Lower lobe of right lung (tissue), 2 donors: Measurements from ENCODE around the gene CCL1. TPM values are rescaled to one million over a fixed set of nuclear protein-coding genes. Genes with fewer than 3 reads are reported as not detected.
A peak's percentile ranks its signal among the peaks of the same experiment; 100 is the strongest.

ENCODE experiments used
- ATAC-seq, 2 donors: fragments of 200-7000 bp; cut with Tn5 transposase; one replicate each; pipeline ENCODE4 v1.9.1; 2020 to 2022; ENCODE audit warnings: mild to moderate bottlenecking in 2 of 2, moderate library complexity in 2 of 2
- DNase-seq: peaks from one replicate; pipeline ENCODE4 v3.0.0-alpha.2; 2020
- H3K27ac ChIP-seq: fragments of 200-600 bp; one replicate; pipeline ENCODE4 v1.8.0; 2022
- H3K27me3 ChIP-seq: fragments of 200-600 bp; one replicate; pipeline ENCODE4 v1.8.0; 2022; ENCODE audit warnings: low read depth
- H3K36me3 ChIP-seq: fragments of 200-600 bp; one replicate; pipeline ENCODE4 v1.8.0; 2022; ENCODE audit warnings: mild to moderate bottlenecking
- H3K4me1 ChIP-seq: fragments of 200-600 bp; one replicate; pipeline ENCODE4 v1.8.0; 2022
- H3K4me3 ChIP-seq: fragments of 200-600 bp; one replicate; pipeline ENCODE4 v1.8.0; 2022; ENCODE audit warnings: mild to moderate bottlenecking
- H3K9me3 ChIP-seq: fragments of 200-600 bp; one replicate; pipeline ENCODE4 v1.8.0; 2022
- CTCF ChIP-seq: fragments of 200-600 bp; IDR thresholded peaks from one replicate; pipeline ENCODE4 v1.8.0; 2022; ENCODE audit warnings: antibody characterized with exemption, mild to moderate bottlenecking
- intact Hi-C: fragments of 100-400 bp; cut with DNase I; formaldehyde crosslinking; loops from one replicate; pipeline ENCODE4 v1.11.0; 2022
- total RNA-seq: library from RNA; stranded (reverse); fragmentation: NEBNext Ultra II Directional; extraction: Animal tissue kit (Norgen Biotek cat#: 25700); gene quantifications from one replicate; pipeline ENCODE4 v1.2.1, GENCODE V29; 2021
- donor health status: DM: no; HTN: yes; CAD: no; lungs with severe emphysema.

Gene CCL1
- total RNA-seq, 1 donor from 2014 or later = not detected

- DNase-seq = no peak
- ATAC-seq = no peak
Observed at GRCh38 chr17:34384271-34384670, 21.2 kb upstream of the CCL1 start.

DNA sequence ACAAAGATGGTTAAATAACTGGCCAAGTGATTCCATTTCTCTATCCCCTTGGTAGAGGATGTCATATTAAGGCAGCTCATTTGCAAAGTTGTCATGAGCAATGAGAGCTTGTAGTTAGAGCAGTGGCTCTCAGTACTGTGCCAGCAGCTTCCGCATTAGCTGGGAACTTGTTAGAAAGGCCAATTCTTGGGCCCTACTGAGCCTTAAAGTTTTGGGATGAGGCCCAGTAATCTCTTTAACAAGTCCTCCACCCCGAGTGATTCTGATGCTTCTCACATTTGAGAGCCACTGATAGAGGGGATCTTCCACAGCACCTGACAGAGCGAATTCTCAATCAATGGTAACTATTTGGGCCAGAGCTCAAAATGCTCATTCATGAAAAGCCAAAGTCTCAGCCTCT is 20.2 kb upstream of the CCL1 start:
- H3K9me3 ChIP-seq = no peaks in the 10 kb centered on the region
- no peaks in the 10 kb centered on the region for H3K36me3 ChIP-seq
- ATAC-seq (no peak), DNase-seq (no peak)
- no peak overlapping the region for H3K27ac ChIP-seq
- H3K4me1 ChIP-seq = peaks cover 8% of the 10 kb centered on the region
- no peak overlapping the region for H3K4me3 ChIP-seq
- TF ChIP-seq CTCF = no peak
- intact Hi-C loops = no loop called here
- no peaks in the 10 kb centered on the region for H3K27me3 ChIP-seq

More at GRCh38 chr17:34384271-34384670, 21.2 kb upstream of the CCL1 start:
- Histone ChIP-seq H3K9me3 (no peaks in the 10 kb centered on the region), H3K4me3 (no peak overlapping the region), H3K27ac (no peak overlapping the region), H3K4me1 (peaks cover 5% of the 10 kb centered on the region), H3K27me3 (no peaks in the 10 kb centered on the region), H3K36me3 (no peaks in the 10 kb centered on the region)
- intact Hi-C loops = no loop called here
- no peak for TF ChIP-seq CTCF

- no peak for DNase-seq
- no peaks in the 10 kb centered on the region for H3K27me3 ChIP-seq
- no peak overlapping the region for H3K27ac ChIP-seq
- H3K4me3 ChIP-seq = no peak overlapping the region
- no peaks in the 10 kb centered on the region for H3K36me3 ChIP-seq
- no peaks in the 10 kb centered on the region for H3K9me3 ChIP-seq
- H3K4me1 ChIP-seq = peaks cover 14% of the 10 kb centered on the region
- no peak for TF ChIP-seq CTCF
- intact Hi-C loops = no loop called here
- peak in 1 of 2 donors; percentile 36 for ATAC-seq
Observed at GRCh38 chr17:34382621-34383124, 19.6 kb upstream of the CCL1 start.

DNA sequence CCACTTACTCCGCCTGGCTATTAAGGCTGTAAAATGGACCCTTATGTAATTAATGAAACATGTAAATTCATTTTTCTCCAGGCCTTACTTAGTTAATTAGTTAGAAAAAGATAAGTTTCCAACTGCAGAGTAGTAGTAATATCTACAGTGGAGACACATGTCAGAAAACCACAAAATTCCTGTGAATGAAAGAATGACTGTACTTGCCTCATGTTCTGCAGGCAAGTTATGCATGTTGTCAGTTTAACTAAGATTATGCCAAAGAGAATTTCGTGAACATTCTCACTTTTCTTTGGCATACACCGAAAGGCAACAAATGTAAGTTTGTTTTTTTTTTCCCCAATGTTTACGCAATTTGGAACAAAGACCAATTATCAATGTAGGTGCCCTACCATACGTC is 16.8 kb upstream of the CCL1 start:
- no peaks in the 10 kb centered on the region for H3K36me3 ChIP-seq
- H3K27me3 ChIP-seq = no peaks in the 10 kb centered on the region
- H3K4me1 ChIP-seq = peaks cover 16% of the 10 kb centered on the region
- no peak overlapping the region for H3K27ac ChIP-seq
- DNase-seq (no peak), ATAC-seq (no peak)
- no peaks in the 10 kb centered on the region for H3K9me3 ChIP-seq
- intact Hi-C loops = no loop called here
- no peak overlapping the region for H3K4me3 ChIP-seq
- TF ChIP-seq CTCF = no peak

- intact Hi-C loops = no loop called here
- TF ChIP-seq CTCF = no peak
- DNase-seq (peak; percentile 60), ATAC-seq (peak; percentile 29 to 64)
- H3K4me3 ChIP-seq = peak overlapping the region; percentile 21
- H3K27ac ChIP-seq = peak overlapping the region; percentile 18
- H3K4me1 ChIP-seq = peaks cover 16% of the 10 kb centered on the region
- no peaks in the 10 kb centered on the region for H3K27me3 ChIP-seq
- H3K36me3 ChIP-seq = no peaks in the 10 kb centered on the region
- no peaks in the 10 kb centered on the region for H3K9me3 ChIP-seq
Observed at GRCh38 chr17:34378664-34379101, 15.7 kb upstream of the CCL1 start.
